Neural cell (in vitro differentiated cells): ENCODE data around the gene SMARCA4. TPM values are rescaled to one million over a fixed set of nuclear protein-coding genes. Genes with fewer than 3 reads are reported as not detected.

ENCODE experiments used
- H2AFZ ChIP-seq: fragments of 200-600, 300-800 bp; sonication (generic), shearing (Covaris generic); 2 replicates; pipeline ENCODE4 v1.6.0; 2014; ENCODE audit warnings: low read depth, mild to moderate bottlenecking, antibody characterized with exemption, low read length, moderate library complexity
- H3F3A ChIP-seq: fragments of 200-600 bp; shearing (Covaris generic); 2 replicates; pipeline ENCODE4 v1.6.1; 2016; ENCODE audit warnings: mild to moderate bottlenecking, moderate library complexity, mixed read lengths, antibody characterized with exemption, low read length; ENCODE audit not compliant: insufficient read depth, poor library complexity, severe bottlenecking
- H3K27ac ChIP-seq: fragments of 200-600, 300-800 bp; sonication (generic), shearing (Covaris generic); 2 replicates; pipeline ENCODE4 v1.5.1; 2014; ENCODE audit warnings: mild to moderate bottlenecking, low read length, moderate library complexity
- H3K27me3 ChIP-seq: fragments of 300-800, 200-600 bp; sonication (generic), shearing (Covaris generic); 2 replicates; pipeline ENCODE4 v1.6.0; 2014; ENCODE audit warnings: mild to moderate bottlenecking, low read depth, low read length, moderate library complexity; ENCODE audit not compliant: insufficient read depth
- H3K36me3 ChIP-seq: fragments of 300-800, 200-600 bp; sonication (generic), shearing (Covaris generic); 2 replicates; pipeline ENCODE4 v1.5.1; 2014; ENCODE audit warnings: mild to moderate bottlenecking, antibody characterized with exemption, low read length, moderate library complexity; ENCODE audit not compliant: insufficient read depth
- H3K4me2 ChIP-seq: fragments of 300-800, 200-600 bp; sonication (generic), shearing (Covaris generic); 2 replicates; pipeline ENCODE4 v1.6.0; 2014; ENCODE audit warnings: mild to moderate bottlenecking, low read length
- H3K4me3 ChIP-seq: fragments of 300-800, 200-600 bp; sonication (generic), shearing (Covaris generic); 2 replicates; pipeline ENCODE4 v1.5.1; 2014; ENCODE audit warnings: mild to moderate bottlenecking, low read length, moderate library complexity
- H3K79me2 ChIP-seq: fragments of 200-600 bp; shearing (Covaris generic); replicated peaks from 2 replicates; pipeline ENCODE4 v1.6.0; 2014; ENCODE audit warnings: mild to moderate bottlenecking, low read length, moderate library complexity; ENCODE audit not compliant: insufficient read depth
- H3K9ac ChIP-seq: fragments of 300-800, 200-600 bp; sonication (generic), shearing (Covaris generic); 2 replicates; pipeline ENCODE4 v1.6.1; 2016; ENCODE audit warnings: mild to moderate bottlenecking, low read length, mixed read lengths
- H3K9me2 ChIP-seq: fragments of 200-600 bp; shearing (Covaris generic); 2 replicates; pipeline ENCODE4 v1.6.1; 2016; ENCODE audit warnings: mild to moderate bottlenecking, low read length, mixed read lengths; ENCODE audit not compliant: insufficient read depth
- H3K9me3 ChIP-seq: fragments of 200-600, 300-800 bp; sonication (generic), shearing (Covaris generic); 2 replicates; pipeline ENCODE4 v1.6.1; 2016; ENCODE audit warnings: mild to moderate bottlenecking, mixed run types, low read length, moderate library complexity, mixed read lengths
- H4K20me1 ChIP-seq: fragments of 200-600 bp; shearing (Covaris generic); 2 replicates; pipeline ENCODE4 v1.6.1; 2016; ENCODE audit warnings: mild to moderate bottlenecking, mixed run types; ENCODE audit not compliant: insufficient read depth
- CTCF ChIP-seq: fragments of 450-650 bp; IDR thresholded peaks from 2 replicates; pipeline ENCODE4 v1.5.1; 2014; ENCODE audit warnings: antibody characterized with exemption, mild to moderate bottlenecking, moderate library complexity; ENCODE audit not compliant: poor library complexity, severe bottlenecking
- EP300 ChIP-seq: fragments of 450-650 bp; conservative IDR thresholded peaks from 2 replicates; pipeline ENCODE4 v1.6.1; 2014; ENCODE audit warnings: antibody characterized with exemption, mild to moderate bottlenecking, moderate library complexity; ENCODE audit not compliant: poor library complexity, severe bottlenecking
- EZH2 ChIP-seq: fragments of 200-600, 300-800 bp; shearing (Covaris generic), sonication (generic); IDR thresholded peaks from 2 replicates; pipeline ENCODE4 v1.6.1; 2014; ENCODE audit warnings: antibody characterized with exemption, low read length, borderline replicate concordance, mild to moderate bottlenecking; ENCODE audit not compliant: insufficient read depth, poor library complexity, severe bottlenecking
- MXI1 ChIP-seq: fragments of 450-650 bp; conservative IDR thresholded peaks from 2 replicates; pipeline ENCODE4 v1.6.1; 2014; ENCODE audit warnings: antibody characterized with exemption, mild to moderate bottlenecking; ENCODE audit not compliant: poor library complexity, severe bottlenecking
- POLR2AphosphoS5 ChIP-seq: IDR thresholded peaks from 2 replicates; pipeline ENCODE4 v1.6.1; 2012
- RAD21 ChIP-seq: fragments of 450-650 bp; conservative IDR thresholded peaks from 2 replicates; pipeline ENCODE4 v1.6.1; 2014; ENCODE audit warnings: antibody characterized with exemption, mild to moderate bottlenecking, moderate library complexity
- REST ChIP-seq: IDR thresholded peaks from 2 replicates; pipeline ENCODE4 v1.6.1; 2012; ENCODE audit warnings: borderline replicate concordance
- SMC3 ChIP-seq: fragments of 450-650 bp; conservative IDR thresholded peaks from 2 replicates; pipeline ENCODE4 v1.6.1; 2014; ENCODE audit warnings: antibody characterized with exemption, mild to moderate bottlenecking, moderate library complexity; ENCODE audit not compliant: poor library complexity
- TAF1 ChIP-seq: IDR thresholded peaks from 2 replicates; pipeline ENCODE4 v1.6.1; 2012; ENCODE audit warnings: low read depth
- polyA plus RNA-seq: library from polyadenylated mRNA; depleted of rRNA; stranded (reverse); fragments of >200 nt; gene quantifications from 2 replicates; pipeline ENCODE4 v1.2.3, GENCODE V29; 2014

Gene SMARCA4
- polyA plus RNA-seq, 1 donor from 2014 or later: 97.3 TPM

GRCh38 chr19:11064831-11065303, 104.0 kb downstream of the SMARCA4 start:
- TF ChIP-seq EP300: no peak
- Histone ChIP-seq H3K27me3 (no peaks in the 10 kb centered on the region), H4K20me1 (no peaks in the 10 kb centered on the region)

DNA sequence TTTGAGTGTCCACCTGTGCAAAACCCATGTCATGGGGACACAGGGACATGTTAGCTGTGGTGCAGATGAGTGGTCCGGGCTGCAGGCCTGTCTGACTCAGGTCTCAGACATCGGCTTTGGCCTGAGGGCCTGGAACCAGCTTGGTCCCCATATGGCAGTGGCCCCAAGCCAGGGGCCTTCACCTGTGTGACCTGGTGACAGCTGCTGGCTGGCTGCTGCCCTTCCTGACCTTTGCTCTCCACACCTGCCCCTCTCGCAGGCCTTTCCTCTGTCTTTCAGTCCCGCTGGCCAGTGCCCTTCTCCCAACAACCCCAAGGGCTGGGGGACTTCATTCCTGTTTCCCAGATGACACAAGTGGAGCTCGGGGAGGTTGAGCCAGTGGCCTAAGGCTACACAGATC, 105.5 kb downstream of the SMARCA4 start:
- H3K9me3 ChIP-seq: no peaks in the 10 kb centered on the region
- H4K20me1 ChIP-seq: no peaks in the 10 kb centered on the region
- no peak overlapping the region for H3K4me2 ChIP-seq
- H3K27me3 ChIP-seq: no peaks in the 10 kb centered on the region
- H3F3A ChIP-seq: no peaks in the 10 kb centered on the region
- H3K4me3 ChIP-seq: no peak overlapping the region
- H2AFZ ChIP-seq: no peak overlapping the region
- H3K36me3 ChIP-seq: peaks cover 13% of the 10 kb centered on the region
- H3K9ac ChIP-seq: no peak overlapping the region
- TF ChIP-seq CTCF: no peak
- no peak for TF ChIP-seq EP300
- no peak for TF ChIP-seq EZH2
- no peak for TF ChIP-seq TAF1
- no peak for TF ChIP-seq REST
- no peak for TF ChIP-seq SMC3
- no peak for TF ChIP-seq RAD21
- no peak for TF ChIP-seq MXI1
- no peak for TF ChIP-seq POLR2AphosphoS5
- H3K27ac ChIP-seq: no peak overlapping the region
- H3K79me2 ChIP-seq: no peaks in the 10 kb centered on the region
- H3K9me2 ChIP-seq: no peaks in the 10 kb centered on the region

More at GRCh38 chr19:11064831-11065303, 104.0 kb downstream of the SMARCA4 start:
- H2AFZ ChIP-seq: no peak overlapping the region
- H3K4me2 ChIP-seq: no peak overlapping the region
- no peaks in the 10 kb centered on the region for H3K79me2 ChIP-seq
- peaks cover 13% of the 10 kb centered on the region for H3K36me3 ChIP-seq
- no peak overlapping the region for H3K4me3 ChIP-seq
- no peak overlapping the region for H3K9ac ChIP-seq
- no peaks in the 10 kb centered on the region for H3K9me3 ChIP-seq
- no peaks in the 10 kb centered on the region for H3F3A ChIP-seq
- H3K27ac ChIP-seq: no peak overlapping the region
- H3K9me2 ChIP-seq: no peaks in the 10 kb centered on the region
